CD4-positive, alpha-beta T cell treated with Interleukin-6 for 4 hours (primary cell): ENCODE data around the gene DISP2.

Source experiments
- DNase-seq: peaks from one replicate; pipeline ENCODE4 v3.0.0-alpha.2; 2020; ENCODE audit warnings: mixed read lengths

The DISP2 gene

DNA sequence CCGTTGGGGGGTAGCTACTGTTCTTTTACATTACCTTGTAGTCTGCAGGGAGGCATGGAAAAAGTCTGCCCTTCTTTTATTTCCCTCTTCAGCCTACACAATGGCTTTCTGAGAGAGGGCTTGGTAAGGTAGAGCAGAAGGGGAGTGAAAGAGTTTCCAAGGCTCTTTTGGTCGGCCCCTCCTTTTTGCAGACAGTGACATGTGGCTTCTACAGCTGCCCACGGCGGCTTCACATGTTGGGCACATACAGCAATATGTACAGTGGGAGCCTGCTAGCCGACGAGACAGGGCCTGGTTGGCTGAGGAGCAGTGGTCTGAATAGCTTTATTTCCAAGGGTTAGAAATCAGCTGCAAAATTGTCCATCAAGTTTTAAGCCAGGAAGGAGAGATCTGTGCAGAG, 30.6 kb upstream of the DISP2 start:
- DNase-seq = no peak

DNA sequence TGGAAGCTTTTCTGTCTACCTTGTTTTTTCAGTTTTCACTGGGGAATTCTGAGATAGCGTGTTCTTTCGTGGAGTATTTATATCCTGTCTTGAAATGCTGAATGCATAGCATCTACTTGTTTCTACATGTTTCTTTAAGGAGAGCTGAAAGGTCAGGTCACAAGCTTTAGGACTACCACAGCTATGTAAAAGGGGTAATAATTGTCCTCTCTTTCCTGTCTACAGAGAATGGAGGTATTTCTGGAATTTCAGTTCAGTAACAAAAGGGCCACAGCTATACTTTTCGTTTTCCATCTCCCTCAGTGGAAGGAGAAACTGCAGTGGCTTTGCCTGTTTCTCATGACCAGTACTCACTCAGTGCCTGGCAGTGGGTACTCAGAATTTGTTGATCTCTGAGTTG, 29.8 kb upstream of the DISP2 start:
- no peak for DNase-seq

DNA sequence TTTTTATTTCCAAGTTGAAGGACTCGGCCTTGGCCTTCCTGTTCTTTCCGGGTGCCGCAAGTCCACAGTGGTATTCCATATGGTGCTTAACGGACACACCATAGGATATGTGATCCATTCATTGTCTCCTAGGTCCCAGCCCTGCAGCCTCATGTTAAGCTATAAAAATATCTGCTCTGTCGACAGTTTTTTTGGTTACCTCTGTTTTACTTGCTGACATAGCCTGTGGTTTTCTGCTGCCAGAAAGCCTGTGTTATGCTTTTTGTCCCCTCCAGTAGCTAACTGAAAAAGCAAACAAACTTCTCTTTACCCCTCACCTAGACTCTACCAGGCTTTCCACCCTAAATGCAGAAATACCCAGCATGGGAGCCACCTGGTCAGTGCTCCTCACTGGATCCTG, 29.3 kb upstream of the DISP2 start:
- no peak for DNase-seq

DNA sequence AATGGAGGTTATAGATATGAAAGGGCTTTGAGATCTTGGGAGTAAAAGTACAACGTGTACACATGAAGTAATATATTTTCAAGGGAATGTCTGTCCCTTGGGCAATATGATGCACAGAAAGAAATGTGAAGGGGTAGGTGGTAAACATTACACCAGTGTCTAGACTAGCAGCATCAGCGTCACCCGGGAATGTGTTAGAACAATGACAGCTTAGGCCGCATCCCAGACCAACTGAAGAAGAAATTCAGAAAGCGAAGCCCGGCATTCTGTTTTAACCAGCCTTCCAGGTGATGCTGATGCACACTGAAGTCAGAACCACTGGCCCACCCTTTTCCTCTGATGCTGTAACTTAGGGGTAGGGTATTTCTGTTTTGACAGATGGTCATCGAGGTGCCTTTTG, 28.2 kb upstream of the DISP2 start:
- DNase-seq = no peak

DNA sequence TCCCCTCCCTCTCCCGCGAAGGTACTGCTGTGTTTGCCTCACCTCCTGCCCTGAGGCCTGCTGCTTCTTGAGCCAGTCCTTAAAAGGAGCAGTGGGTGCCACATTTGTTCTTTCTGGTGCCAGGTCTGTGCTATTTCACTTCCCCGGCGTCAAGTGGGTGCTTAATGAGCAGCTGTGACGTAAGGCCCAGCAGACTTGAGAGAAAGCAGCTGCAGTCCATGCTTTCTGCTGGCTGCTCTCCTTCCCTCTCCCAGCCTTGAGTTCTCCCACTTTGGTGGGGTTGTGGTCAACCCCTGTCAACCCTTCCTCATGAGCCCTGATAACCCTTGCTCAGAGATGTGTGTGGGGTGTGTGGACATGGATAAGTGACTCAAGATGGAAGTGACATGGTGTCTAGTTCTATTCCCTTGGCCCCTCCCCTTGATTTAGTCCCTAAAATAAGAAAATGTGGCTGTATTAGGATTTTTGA, 27.6 kb upstream of the DISP2 start:
- no peak for DNase-seq

DNA sequence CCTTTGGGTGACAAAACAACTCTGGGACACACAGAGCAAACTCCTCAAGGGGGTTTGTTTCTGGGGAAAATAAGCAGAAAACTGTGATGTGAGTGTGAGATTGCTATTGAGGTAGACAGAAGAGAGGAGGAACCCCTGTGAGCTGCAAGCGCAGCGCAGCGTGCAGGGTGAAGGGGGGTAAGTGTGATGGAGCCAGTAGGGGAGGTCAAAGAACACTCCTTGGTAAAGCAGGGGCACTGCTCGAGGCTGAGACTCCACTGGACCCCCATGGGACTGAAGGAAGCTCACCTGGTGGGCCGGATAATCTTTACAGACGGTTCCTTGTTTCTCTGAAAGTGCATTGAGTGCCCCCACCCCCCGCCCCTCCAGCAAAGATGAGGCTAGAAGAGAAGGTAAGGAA, 27.0 kb upstream of the DISP2 start:
- no peak for DNase-seq

DNA sequence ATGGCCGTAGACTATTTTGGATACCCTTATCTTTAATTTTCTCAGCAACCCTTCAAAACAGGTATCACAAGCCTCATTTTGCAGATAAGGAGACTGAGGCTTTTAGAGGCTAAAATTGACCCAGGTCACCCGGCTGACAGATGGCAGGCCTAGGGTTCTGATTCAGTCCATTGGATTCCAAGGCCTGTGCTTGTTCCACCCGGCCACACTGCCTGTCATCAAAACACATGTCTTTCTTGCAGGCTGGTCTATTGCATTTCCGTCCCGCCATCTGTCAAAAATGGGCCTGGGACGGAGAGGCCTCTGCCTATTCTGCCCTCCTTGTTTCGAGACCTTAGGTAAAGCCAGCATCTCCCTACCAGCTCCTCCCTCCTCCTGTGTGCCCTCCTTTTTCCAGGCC, 26.4 kb upstream of the DISP2 start:
- DNase-seq = no peak

DNA sequence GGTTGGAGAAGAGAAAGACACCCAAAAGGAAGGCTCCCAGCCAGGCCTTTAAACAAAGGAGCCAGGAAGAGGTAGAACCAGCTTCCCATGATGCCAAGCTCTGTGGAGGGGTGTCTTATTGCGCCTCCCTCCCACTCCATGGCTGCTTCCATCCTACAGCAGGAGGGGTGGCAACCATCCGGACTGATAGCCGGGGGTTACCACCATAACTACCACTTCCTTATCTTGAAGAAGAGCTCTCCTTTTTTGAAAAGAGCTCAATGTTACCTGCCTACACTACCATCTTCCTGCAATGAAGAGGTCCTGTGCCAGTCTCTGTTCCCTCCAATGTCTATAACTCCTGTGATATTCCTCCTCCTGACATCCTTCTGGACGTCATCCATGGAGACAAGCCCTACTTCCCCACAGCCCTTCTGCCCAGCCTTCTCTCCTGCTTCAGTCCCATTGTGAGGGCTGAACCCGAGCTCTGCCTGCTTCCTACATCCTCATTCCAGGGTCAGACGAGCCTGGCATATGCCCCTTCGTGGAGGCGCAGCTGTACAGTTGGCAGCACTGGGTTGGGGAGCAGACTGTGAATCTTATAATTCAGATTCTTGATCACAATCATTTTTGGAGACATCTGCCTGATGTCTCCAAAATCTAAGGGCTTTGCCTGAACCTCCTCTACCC, 25.8 kb upstream of the DISP2 start:
- DNase-seq = no peak

DNA sequence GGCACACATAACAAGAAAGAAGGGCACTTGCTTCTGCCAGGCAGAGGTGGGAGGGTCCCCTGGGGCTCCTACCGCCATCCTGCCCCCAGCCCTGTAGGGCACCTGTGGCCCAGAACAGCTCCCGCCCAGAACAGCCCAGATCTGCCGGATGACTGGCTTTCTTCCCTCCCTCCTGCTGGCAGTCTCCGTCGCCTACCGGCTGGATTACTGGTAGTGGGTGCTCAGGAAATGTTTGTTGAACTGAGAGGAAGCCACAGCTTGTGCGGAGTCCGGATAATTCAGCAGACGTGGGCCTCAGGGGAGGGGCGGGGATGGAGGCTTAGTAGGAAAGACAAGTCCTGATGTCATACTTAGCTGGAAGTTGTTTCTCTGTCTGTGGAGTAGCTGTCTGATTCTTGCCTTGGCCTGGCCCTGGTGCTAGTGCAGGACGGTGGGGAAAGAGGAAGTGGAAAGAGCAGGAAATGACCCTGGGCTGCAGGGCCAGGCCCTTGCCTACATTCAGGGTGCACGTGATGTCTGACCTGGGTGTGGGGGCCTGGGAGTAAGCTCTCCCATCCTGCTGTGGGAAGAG, 24.0 kb upstream of the DISP2 start:
- peak; percentile 69 for DNase-seq

DNA sequence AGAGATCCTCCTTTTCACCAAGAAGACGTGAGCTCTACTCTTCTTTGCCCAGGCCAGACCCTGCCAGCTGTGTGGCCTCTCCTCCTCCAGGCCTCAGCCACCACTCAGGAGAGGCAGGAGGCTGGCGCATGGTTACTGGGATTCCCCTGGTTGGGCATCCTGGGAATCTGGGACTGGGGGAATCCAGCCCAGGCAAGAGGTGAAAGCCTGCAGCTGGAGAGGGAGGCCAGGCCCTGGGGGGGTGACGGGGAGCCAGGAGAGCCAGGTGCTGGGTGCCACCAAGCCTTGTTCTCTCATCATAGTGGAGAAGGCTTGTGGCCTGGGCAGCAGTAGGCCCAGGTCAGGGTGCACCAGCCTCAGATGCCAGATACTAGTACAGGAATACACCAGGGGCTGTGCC, 23.5 kb upstream of the DISP2 start:
- DNase-seq = no peak

DNA sequence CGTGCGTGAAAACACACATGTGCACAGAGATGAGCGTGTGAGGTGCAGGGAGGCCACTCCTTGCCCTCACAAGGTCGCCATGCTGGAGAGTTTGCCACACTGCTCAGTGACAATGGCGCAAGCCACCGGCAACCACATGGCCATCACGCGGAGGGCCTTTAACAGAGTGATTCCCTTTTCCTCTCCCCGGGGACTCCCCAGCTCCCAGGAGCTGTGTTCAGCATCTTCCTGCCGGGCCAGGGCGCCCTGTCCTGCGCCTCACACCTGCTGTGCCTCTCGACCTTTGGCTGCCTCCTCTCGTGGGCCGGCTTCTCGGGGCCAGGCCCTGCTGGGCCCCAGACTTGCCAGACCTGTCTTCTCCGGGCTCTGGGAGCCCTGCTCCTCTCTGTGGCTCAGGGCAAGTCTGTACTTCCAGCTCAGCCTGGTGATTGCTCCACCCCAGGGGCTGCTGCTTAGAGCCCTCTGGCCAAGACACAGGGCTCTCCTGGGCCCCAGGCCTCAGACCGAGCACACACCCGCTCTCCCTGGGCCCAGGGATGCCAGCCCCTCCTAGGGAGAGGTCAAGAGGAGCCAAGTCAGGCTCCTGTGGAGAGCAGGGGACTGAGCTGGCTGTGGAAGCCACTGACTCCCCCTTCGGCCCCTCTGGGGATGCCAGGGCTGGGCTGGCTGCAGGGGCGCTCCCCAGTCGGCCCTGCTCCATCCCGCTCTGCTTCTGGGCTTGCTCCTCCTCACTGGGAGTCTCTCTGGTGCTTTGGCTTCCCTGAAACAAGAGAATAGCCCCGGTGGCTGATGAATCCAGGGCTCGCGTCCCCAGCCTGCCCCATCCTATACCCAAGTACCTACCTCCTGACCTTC, 22.9 kb upstream of the DISP2 start:
- DNase-seq = no peak

DNA sequence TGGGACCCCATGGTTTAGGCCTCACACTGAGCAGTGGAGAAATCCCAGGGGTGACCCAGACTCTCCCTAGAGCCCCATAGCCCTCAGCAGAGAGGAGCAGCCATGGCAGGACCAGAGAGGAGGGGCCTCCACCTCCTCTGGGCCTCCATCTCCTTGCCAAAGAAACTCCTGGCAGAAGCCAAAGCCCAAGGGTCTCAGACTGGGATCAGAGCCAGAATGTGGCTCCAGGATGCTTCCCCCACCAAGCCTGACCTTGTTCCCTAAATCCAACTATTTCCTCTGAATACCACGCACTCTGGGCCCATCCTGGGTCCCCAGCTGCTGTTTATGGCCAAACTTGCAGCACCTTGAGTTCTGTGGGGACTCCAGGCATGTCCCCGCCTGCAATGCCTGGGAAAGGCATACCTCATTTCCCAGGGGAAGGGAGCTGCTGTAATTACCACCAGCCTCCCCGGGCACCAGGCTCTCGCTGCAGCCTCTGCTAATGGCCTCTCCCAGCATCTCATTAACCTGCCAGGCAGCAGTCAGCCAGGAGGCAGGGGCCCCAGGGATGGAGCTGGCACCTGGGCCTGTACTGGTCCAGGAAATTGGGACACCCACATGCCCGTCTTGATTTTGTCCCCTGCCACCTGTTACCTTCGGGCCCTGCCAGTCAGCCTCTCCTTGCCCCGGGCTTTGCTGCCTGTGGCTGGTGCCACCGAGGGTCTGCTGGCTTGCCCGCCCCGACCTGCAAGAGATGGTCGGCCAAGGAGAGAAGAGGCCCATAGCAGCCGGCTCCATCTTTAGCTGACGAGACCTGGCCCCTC, 21.9 kb upstream of the DISP2 start:
- DNase-seq = no peak

DNA sequence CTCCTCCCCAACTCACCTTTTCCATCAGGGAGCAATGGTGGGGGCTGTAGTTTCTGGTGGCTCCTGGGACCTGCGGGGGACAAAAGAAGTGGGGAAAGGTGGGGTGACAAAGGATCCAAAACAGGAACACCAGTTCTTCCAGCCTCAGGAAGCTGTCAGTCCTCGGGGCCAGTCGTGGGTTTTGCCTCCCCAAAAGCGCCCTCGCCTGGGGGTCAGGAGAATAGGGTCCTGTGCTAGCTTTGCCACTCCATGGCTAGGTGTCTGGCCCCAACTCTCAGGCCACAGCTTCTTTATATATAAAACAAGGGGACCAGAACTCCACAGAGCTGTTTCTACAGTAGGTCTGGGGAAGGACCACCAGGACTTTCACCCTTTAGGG, 21.3 kb upstream of the DISP2 start:
- DNase-seq = peak; percentile 45

DNA sequence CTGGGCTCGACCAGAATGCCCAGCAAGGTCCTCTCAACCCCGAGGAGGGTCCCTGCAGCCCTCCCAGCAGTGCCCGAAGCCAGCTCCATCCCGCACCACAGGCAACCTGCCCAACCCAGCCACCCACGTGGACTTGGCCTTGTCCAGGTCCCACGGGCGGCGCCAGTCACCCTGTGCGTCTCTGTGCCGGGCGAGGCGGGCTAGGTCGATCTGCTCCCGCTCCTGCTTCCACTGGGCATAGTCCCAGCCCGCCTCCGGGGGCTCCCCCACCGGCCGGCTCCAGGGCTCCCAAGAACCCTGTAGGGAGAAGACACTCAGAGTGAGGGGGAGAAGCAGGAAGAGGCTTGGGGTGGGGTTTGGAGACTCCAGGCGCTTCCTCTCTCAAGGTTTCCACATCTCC, 20.4 kb upstream of the DISP2 start:
- no peak for DNase-seq

DNA sequence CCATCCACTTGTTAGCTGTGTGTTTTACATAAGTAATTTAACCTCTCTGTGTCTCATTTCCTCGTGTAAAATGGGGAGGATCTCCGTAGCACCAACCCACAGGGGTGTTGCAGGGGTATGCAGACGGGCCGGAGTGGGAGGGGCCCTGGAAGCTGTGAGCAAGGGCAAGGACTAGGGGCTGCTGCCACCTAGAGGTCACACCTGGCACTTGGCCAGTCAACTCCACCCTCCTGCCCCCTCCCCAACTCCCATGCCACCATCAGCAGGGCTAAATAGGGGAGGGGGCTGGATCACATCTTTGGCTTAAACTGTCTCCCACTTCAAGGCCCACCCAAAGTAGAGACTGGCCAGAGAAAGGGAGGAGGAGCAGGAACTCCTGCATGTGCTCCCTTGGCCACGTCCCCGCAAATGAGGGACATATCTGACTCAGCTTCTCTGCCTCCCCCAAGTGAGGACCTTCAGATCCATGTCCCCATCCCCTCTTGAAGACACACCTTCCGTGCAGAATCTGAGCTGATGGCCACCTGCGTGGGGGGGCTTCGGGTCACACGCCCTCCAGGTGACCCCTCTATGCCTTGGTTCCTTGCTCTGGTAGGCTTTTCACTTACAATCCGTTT, 19.9 kb upstream of the DISP2 start:
- peak; percentile 87 for DNase-seq

DNA sequence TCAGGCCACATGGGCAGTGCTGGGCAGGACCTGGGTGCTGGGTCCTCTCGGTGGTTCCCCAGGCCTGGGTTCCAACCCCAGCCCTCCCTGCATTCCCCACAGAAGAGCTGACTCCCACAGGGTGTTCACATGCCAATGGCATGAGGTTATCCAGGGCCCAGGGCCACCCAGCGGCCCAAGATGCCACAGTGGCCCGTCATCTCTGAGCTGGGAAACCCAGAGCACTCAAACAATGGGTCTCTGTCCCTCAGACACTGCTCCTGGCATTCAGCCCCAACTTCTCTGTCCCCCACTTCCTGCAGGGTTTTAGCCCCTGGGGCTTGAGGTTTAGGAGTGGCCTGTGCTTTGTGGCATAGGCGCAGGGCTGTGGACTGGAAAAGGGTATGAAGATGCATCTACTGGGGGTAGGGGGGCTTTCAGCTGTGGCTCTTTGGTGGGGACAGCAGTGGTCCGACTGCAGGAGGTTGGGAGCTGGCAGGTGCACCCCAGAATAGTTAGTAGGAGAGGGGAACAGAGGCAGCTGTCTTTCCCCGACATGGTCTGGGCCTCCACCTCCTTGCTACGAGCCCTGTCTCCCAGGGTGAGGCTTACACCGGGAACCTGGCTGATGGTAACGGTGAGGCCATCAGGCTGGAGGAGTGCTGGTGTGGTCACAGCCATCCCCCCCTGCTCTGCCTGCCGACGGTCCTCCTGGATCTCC, 18.9 kb upstream of the DISP2 start:
- no peak for DNase-seq

DNA sequence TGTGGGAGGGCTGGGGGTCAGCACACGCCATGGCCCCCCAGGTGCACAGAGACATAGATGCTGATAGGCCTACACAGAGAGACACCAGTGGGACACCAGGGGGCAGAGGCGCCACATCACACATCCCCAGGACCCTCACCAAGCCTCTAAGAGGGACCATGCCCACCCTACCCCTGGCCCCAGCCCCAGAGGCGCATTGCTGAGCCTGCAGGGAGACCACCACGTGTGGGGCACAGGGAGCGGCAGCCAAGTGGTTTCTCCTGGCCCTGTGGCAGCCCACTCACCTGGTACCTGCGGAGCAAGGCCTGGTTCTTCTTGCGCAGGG, 18.4 kb upstream of the DISP2 start:
- DNase-seq = no peak

DNA sequence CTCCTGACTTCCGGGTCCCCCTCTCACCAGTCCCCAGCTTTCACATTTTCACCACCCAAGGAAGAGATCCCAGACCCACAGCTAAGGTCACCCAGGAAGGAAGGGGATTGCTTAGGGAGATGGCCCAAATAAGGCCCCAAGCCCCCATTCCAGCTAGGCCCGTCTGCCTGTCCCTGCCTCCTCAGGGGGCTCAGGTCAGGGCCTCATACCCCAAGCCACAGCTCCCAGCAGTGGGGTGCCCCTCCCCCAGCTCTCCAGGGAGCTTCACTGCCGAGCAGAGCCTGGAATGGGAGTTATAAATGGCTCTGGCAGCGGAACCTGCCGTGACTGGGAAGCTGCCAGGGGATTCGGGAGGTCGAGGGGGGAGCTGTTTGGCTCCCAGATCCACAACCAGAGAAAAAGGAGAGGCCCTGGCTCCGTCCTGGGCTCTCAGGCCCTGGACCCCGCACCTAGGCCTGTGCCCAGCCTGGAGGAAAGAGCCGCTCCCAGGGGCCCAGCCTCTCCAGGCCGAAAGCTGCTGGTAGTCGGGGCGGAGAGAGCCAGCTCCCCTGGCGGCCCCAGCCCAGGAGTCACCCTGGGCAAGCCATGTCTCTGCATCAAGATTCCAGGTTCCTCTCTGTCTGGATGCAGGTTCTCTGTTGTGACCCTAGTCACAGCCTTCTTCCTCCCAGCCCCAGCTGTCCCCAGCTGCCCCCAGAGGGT, 17.8 kb upstream of the DISP2 start:
- no peak for DNase-seq

DNA sequence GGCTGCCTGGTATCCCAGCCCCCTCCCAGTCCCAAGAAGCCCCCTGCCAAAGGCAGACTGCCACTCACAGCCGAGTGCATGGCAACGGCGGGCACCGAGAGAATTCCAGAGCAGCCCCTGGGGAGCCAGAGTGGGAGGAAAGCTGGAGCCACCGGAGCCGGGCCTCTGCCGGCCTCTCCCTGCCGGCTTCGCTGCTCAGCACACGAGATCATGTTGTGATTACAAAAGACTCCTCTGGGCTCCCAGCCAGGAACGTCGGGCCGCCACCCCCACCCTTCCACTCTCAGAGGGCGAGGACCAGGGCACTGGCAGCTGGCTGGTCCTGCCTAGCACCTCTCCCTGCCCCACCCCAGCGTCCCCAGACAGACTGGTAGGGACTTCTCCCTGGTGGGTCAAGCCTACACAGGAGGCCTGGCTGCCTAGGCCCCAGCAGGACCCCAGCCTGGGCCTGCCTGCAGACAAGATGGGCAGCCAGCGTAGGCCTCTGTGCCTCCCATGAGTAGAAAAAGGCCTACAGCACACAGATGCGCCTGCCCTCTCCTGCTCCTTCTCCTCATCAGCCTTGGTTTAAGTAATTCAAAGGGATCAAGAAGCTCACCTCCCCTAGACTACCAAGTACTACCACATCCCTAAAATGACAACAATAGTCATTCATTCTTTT, 17.1 kb upstream of the DISP2 start, which contains the start of gene CCDC9B:
Gene CCDC9B, minus strand, starts transcription at position 200 of the 661 bp plus-strand sequence. Its CDS starts 120 bp downstream, at position 80.
- DNase-seq = no peak

DNA sequence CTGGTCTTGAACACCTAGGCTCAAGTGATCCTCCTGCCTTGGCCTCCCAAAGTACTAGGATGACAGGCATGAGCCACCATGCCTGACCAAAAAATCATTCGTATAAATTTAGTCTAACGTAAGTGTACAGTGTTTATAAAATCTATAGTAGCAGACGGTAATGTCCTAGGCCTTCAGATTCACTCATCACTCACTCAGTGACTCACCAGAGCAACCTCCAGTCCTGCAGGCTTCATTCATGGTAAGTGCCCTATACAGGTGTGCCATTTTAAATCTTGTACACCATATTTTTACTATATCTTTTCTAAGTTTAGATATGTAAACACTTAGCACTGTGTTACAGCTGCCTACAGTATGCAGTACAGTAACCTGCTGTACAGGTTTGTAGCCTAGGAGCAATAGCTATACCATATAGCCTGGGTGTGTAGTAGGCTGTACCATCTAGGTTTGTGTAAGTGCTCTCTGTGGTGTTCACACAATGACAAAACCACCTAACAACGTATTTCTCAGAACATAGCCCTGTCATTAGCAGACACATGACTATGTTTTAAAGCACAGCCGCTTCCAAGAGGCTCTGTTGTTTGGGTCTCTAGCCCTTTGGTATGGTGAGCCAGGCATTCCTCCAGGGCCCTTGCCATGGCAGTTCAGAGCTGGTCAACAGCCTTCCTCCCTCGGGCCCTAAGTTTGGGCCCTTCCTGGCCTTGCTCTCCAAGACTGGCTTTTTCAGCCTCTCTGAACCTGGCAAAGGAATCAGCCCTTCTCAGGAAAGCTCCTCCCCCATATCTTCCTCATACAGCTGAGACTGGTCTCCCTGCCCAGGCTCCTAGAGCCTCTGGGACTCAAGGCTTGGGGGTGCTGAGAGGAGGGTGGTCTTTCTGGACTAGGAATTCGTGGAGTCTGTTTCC, 15.4 kb upstream of the DISP2 start:
- DNase-seq = no peak
